HG02885 (cell line): ENCODE measurements around the gene CCDC74A.
"Not testable (repeated sequence)": the region's sequence is repeated elsewhere in the genome, so short reads cannot be mapped to it uniquely, and the experiment has no call there.

ENCODE experiments used
- ATAC-seq: cut with Tn5 transposase; IDR thresholded peaks from one replicate; pipeline ENCODE4 v1.9.1; 2021; ENCODE audit warnings: mild to moderate bottlenecking; ENCODE audit not compliant: unreplicated experiment, poor library complexity

CCDC74A gene

DNA sequence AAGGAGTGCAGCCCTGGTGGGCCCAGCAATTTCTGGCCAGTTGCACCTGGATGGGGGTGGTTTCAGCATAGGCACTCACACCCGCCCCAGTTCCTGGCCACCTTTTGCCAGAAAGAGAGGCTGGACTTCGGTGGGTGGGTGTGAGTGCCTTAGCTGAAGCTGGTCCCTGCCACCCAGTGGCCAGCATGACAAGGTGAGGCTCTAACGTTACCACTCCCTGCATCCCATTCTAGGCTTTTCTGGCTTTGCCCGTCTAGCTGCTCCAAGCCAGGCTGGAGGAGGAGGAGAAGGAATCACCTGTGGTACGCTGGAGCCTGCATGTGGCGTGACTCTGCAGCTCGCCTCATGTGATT, 17.1 kb downstream of the CCDC74A start:
- not testable (repeated sequence) for ATAC-seq

DNA sequence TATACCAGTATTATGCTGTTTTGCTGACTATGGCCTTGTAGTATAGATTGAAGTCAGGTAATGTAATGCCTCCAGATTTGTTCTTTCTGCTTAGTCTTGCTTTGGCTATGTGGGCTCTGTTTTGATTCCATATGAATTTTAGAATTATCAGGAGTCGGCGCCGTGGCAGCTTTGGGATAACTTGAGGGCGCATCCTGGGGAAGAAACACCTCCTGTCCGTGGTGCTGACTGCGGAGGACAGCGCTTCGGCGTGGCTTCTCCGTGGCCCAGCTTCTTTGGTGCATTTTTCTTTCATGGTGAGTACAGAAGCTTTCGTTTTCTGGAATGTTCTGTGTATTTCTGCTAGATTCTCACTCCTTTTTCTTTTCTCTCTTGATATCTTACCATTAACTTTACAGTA, 25.2 kb downstream of the CCDC74A start:
- ATAC-seq = no peak

DNA sequence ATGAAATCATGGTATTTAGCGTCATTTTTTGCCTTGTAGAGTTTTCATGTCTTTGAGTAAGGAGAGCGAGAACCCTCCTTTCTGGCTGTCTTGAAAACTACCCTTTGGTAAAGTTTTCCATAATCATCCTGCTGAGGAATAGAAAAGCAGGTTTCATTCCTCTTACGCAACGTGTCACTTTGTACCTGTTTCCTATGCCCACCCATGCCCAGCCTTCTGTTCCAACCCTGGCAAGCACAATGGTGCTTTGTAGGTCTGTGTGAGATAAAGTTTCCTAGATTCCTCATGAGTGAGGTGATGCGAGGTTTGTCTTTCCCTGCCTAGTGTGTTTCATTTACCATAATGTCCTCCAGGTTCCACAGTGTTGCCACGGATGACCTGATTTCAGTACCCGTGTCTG, 29.3 kb downstream of the CCDC74A start:
- ATAC-seq = no peak

DNA sequence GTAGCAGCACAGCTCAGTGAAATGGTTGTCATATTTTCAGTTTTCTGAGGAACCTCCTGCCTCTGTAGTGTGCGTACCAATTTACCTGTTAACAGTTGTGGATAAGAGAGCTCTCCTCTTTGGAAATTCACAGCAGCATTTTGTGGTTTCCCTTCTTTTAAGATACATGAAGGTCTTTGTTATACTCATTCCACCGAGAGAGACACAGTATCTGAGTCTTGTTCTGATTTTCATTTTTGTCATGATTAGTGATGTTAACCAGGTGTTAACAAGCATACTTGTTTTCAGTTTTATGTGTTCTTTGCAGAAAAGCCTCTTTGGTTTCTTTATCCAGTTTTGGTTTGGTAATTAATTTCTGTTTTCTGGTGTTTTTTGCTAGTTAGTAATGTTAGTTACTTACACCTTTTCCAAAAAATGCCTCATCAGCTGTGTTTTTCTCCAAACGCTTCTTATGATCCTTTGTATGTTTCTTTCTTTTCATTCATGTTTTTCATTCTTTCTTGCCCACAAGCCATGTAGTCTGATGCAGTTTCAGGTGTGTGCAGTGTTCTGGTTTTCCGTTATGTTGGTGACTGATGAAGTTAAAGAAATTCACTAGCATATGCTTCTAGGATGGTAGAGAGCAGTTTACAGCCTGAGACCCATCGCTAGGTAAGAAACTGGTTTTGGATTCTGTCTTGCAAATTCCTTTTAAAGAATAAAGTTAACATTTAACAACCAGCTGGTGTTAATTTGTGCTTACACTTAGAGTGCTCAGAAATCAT, 30.1 kb downstream of the CCDC74A start:
- ATAC-seq = peak; percentile 75

DNA sequence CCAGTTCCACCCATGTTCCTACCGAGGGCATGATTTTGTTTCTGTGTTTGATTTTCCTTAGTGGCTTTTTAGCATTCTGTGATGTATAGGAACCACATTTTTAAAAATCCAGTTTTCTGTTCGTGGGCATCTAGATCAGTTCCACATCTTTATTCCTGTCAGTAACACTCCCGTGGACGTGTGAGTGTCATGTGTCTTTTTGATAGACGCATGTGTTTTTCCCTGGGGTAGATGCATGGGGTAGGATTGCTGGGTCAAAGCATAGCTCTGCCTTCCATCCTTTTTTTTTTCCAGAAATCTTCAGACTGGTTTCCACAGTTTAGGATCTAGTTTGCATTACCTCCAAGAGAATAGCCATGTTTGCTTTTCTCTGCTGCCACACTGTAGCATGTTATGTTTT, 38.7 kb downstream of the CCDC74A start:
- no peak for ATAC-seq

- no peak for ATAC-seq
These were observed 40.2 kb downstream of the CCDC74A start for GRCh38 chr2:131567891-131568290.

GRCh38 chr2:131568401-131568800, 40.7 kb downstream of the CCDC74A start:
- ATAC-seq = not testable (repeated sequence)

DNA sequence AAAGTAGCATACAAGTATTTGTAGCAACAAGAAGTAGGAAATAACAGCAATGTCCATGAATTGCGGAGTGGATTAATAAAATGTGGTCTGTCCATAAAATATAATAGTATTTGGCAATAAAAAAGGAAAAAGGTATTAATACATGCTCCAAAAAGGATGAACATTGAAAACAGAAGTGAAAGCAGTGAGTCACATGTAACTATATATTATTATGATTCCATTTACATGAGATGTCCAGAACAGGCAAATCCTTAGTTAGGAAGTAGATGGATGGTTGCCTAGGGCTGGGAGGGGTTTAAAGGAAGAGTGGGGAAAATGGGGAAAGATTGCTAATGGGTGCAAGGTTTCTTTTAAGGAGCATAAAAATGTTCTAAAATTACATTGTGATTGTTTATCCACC, 44.5 kb downstream of the CCDC74A start:
- ATAC-seq = no peak

DNA sequence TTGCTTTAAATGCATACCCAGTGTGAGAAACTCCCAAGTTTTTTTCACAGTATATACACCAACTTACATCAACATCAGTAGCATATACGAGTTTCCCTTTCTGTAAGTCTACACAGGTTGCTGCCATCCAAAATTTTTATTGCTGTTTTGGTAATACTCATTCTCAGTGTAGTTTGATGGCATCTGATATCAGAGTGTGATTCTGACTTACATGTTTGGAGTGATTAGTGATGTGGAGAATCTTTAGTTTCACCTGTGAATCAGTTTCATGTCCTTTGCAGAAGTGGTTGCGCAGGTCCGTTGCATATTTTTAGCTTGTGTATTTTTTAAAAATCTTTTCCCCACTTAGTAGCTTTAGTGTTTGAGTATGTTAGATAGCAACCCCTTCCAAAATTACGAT, 50.1 kb downstream of the CCDC74A start:
- ATAC-seq = no peak

- ATAC-seq = no peak
These were observed 52.5 kb downstream of the CCDC74A start for GRCh38 chr2:131580187-131580586.
